Motor neuron (in vitro differentiated cells): ENCODE results near the gene SLC12A6. TPM values are rescaled to one million over a fixed set of nuclear protein-coding genes. Genes with fewer than 3 reads are reported as not detected.

Experiments used
- ATAC-seq, 8 experiments: fragments of 200-7000 bp; cut with Tn5 transposase; replicated peaks in 6 of 8; 2 replicates each; pipeline ENCODE4 v1.8.0; 2021; ENCODE audit warnings: mild to moderate bottlenecking in 8 of 8, moderate library complexity in 8 of 8
- H3K27ac ChIP-seq, 2 donors: fragments of 250-450 bp; sonication (Bioruptor Pico); 2 replicates each; pipeline ENCODE4 v1.9.0; 2021; ENCODE audit warnings: antibody characterized with exemption in 2 of 2, mild to moderate bottlenecking in 2 of 2, moderate library complexity in 1 of 2
- H3K4me1 ChIP-seq, 2 donors: fragments of 250-450 bp; sonication (Bioruptor Pico); replicated peaks in 1 of 2; 2 replicates each; pipeline ENCODE4 v1.6.1; 2021; ENCODE audit warnings: antibody characterized with exemption in 2 of 2, mild to moderate bottlenecking in 2 of 2, moderate library complexity in 1 of 2
- H3K4me3 ChIP-seq, 5 donors: fragments of 250-450 bp; sonication (Bioruptor Pico); 2 replicates each; pipeline ENCODE4 v1.9.0; 2021; ENCODE audit warnings: antibody characterized with exemption in 5 of 5, mild to moderate bottlenecking in 5 of 5, moderate library complexity in 4 of 5
- WGBS, 10 experiments: fragments of 450-650 bp; shearing (Covaris generic); methylation state at CpG; one replicate each; pipeline ENCODE4 v1.0.0; 2022; 5-methylcytosine and 5-hydroxymethylcytosine counted together
- in situ Hi-C, 9 experiments: fragments of 400-800 bp; cut with MboI; loops; one replicate each; pipeline ENCODE4 v1.15.0; 2021; ENCODE audit warnings: low sequenced_read_pairs in 9 of 9, low pct_unique_long_range_greater_than_20kb in 2 of 9; ENCODE audit not compliant: unreplicated experiment in 9 of 9
- total RNA-seq, 8 experiments: library from RNA; unstranded; fragments of 300-600 nt; gene quantifications; 2 replicates each; pipeline versions ENCODE4 v1.2.3 to v1.2.4, GENCODE V29; 2022

SLC12A6 gene
- total RNA-seq, 8 experiments from 2014 or later, result 9.6 to 21.8 (median 13.7) TPM

- H3K4me3 ChIP-seq, result peak overlapping the region; percentile 71 to 94 (median 93)
- H3K27ac ChIP-seq, result peak overlapping the region; percentile 93 to 98
- 0 to 80% (median 64%) methylated on average over 1 to 4 of the region's 5 CpGs; no CpG with 5 or more reads in 3 of the 10 experiments for WGBS, 10 experiments
- no peak for ATAC-seq
- H3K4me1 ChIP-seq, result peaks cover 12 to 13% of the 10 kb centered on the region in 2 donors
- in situ Hi-C loops, result loop anchor here in 3 of 9 experiments (25.0 kb wide), 2 partner anchors 221 to 254 kb away; partner anchors contain the start of genes GOLGA8B (in 2 of the 3), EMC7 (in 1 of the 3) and PGBD4 (in 1 of the 3)
These were observed 28.3 kb upstream of the SLC12A6 start for GRCh38 chr15:34365836-34366235.

GRCh38 chr15:34365091-34365825, 27.7 kb upstream of the SLC12A6 start:
- Histone ChIP-seq H3K27ac (peak overlapping the region; percentile 93 to 98), H3K4me3 (peak overlapping the region; percentile 71 to 94 (median 93)), H3K4me1 (peaks cover 12 to 13% of the 10 kb centered on the region in 2 donors)
- in situ Hi-C loops, result loop anchor here in 3 of 9 experiments (25.0 kb wide), 2 partner anchors 222 to 253 kb away; partner anchors contain the start of genes GOLGA8B (in 2 of the 3), EMC7 (in 1 of the 3) and PGBD4 (in 1 of the 3)
- 60 to 100% (median 75%) methylated on average over 1 to 11 of the region's 16 CpGs; no CpG with 5 or more reads in 5 of the 10 experiments for WGBS, 10 experiments
- ATAC-seq, result no peak

DNA sequence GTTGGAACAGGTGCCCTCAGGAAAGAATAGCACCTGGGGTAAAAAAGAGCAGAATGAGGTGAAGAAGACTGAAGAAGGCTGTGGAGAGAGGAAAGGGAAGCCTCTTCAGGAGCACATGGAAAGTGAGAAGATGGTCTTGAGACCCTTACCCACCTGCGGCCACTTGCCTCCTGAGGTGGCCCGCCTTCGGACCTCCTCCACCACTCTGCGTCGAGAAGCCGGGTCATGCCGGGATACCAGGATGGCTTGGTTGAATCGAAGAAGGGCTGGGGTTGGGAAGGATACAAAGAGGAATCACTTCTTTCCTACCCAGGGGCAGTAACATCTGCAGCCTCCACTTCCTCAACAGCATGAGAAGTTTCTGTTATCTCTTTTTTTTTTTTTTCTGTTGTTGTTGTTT, 26.5 kb upstream of the SLC12A6 start:
- Histone ChIP-seq H3K4me3 (no peak overlapping the region), H3K4me1 (peaks cover 12 to 13% of the 10 kb centered on the region in 2 donors), H3K27ac (no peak overlapping the region)
- ATAC-seq, result no peak
- 87 to 100% (median 96%) methylated on average over 5 to 8 of the region's 8 CpGs; no CpG with 5 or more reads in 6 of the 10 experiments for WGBS, 10 experiments
- in situ Hi-C loops, result loop anchor here in 3 of 9 experiments (25.0 kb wide), 2 partner anchors 223 to 252 kb away; partner anchors contain the start of genes GOLGA8B (in 2 of the 3), EMC7 (in 1 of the 3) and PGBD4 (in 1 of the 3)

DNA sequence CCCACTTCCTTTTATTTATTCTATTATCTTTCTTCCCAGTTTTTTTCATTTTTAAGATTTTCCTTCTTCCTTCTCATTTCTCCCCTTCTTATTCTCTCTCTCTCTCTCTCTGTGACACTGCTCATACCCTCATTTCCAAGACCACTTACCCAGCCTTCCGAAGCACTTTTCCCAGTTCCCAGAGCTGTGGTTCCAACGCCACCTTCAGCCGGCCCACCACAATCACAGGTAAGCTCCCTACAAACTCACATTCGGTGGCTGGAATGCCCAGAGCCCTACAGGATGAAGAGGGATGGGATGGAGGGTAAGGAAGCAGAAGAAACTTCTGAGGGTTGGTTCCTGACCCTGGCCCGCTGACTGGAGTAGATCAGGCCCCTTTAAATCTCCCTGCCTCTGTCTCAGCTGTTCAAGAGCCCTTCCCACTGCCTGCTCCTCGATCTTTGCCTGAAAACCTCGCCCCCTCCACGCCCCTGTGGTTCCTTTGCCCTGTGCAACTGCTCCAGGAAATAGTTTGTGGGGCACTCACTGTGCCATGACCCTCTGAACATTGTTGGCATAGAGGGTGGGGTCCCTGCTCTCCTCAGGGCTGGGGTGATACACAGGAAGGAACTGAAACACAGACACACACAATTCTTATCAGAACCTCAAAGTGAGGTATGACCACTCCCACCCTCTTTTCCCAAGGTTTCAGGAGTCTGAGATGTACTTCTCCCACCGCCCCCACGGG, 24.6 kb upstream of the SLC12A6 start:
- peaks cover 8 to 9% of the 10 kb centered on the region in 2 donors for H3K4me1 ChIP-seq
- WGBS, 10 experiments, result 64 to 94% (median 84%) methylated on average over 2 to 6 of the region's 10 CpGs; no CpG with 5 or more reads in 1 of the 10 experiments
- in situ Hi-C loops, result loop anchor here in 3 of 9 experiments (25.0 kb wide), 2 partner anchors 225 to 250 kb away; partner anchors contain the start of genes GOLGA8B (in 2 of the 3), EMC7 (in 1 of the 3) and PGBD4 (in 1 of the 3)
- no peak overlapping the region for H3K4me3 ChIP-seq
- no peak for ATAC-seq
- H3K27ac ChIP-seq, result no peak overlapping the region

DNA sequence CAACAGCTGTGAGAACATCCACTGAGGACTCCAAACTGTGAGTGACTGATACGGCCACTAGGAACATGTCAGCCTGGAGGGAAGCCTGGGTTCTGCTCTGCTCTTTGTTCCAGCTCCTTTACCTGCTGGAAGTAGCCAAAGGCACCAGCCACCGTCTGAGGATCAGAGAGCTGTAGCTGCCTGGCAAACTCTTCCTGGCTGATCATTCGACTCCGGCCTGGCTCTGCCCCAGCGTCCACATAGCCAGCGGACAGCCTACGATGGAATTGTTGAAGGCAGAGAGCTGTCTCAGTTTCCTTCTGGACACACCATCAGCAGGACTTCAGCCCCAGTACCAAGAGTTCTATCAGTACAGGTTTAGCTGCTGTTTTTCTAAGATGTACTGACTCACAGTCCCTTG, 23.7 kb upstream of the SLC12A6 start:
- in situ Hi-C loops, result loop anchor here in 3 of 9 experiments (25.0 kb wide), 2 partner anchors 226 to 249 kb away; partner anchors contain the start of genes GOLGA8B (in 2 of the 3), EMC7 (in 1 of the 3) and PGBD4 (in 1 of the 3)
- Histone ChIP-seq H3K4me3 (no peak overlapping the region), H3K27ac (no peak overlapping the region), H3K4me1 (peaks cover 8 to 9% of the 10 kb centered on the region in 2 donors)
- WGBS, 10 experiments, result 80 to 100% (median 93%) methylated on average over 1 to 5 of the region's 7 CpGs; no CpG with 5 or more reads in 5 of the 10 experiments
- no peak for ATAC-seq

- in situ Hi-C loops, result loop anchor here in 3 of 9 experiments (25.0 kb wide), 2 partner anchors 227 to 248 kb away; partner anchors contain the start of genes GOLGA8B (in 2 of the 3), EMC7 (in 1 of the 3) and PGBD4 (in 1 of the 3)
- H3K4me1 ChIP-seq, result peaks cover 2 to 3% of the 10 kb centered on the region in 2 donors
- H3K4me3 ChIP-seq, result no peak overlapping the region
- no peak for ATAC-seq
- 63 to 83% methylated on average over 1 of the region's 1 CpG; no CpG with 5 or more reads in 8 of the 10 experiments for WGBS, 10 experiments
- no peak overlapping the region for H3K27ac ChIP-seq
These were observed 22.7 kb upstream of the SLC12A6 start for GRCh38 chr15:34360298-34360697.

GRCh38 chr15:34359416-34359815, 21.8 kb upstream of the SLC12A6 start:
- 40 to 100% (median 80%) methylated on average over 1 to 3 of the region's 3 CpGs; no CpG with 5 or more reads in 6 of the 10 experiments for WGBS, 10 experiments
- in situ Hi-C loops, result loop anchor here in 3 of 9 experiments (25.0 kb wide), 2 partner anchors 228 to 247 kb away; partner anchors contain the start of genes GOLGA8B (in 2 of the 3), EMC7 (in 1 of the 3) and PGBD4 (in 1 of the 3)
- ATAC-seq, result peak in 1 of 8 experiments; percentile 39

GRCh38 chr15:34358948-34359347, 21.4 kb upstream of the SLC12A6 start:
- Histone ChIP-seq H3K4me3 (no peak overlapping the region), H3K27ac (no peak overlapping the region), H3K4me1 (no peaks in the 10 kb centered on the region)
- in situ Hi-C loops, result loop anchor here in 3 of 9 experiments (25.0 kb wide), 2 partner anchors 228 to 247 kb away; partner anchors contain the start of genes GOLGA8B (in 2 of the 3), EMC7 (in 1 of the 3) and PGBD4 (in 1 of the 3)
- no peak for ATAC-seq
- 81 to 100% (median 92%) methylated on average over 1 to 3 of the region's 4 CpGs; no CpG with 5 or more reads in 5 of the 10 experiments for WGBS, 10 experiments

More at GRCh38 chr15:34359416-34359815, 21.8 kb upstream of the SLC12A6 start:
- Histone ChIP-seq H3K4me1 (no peaks in the 10 kb centered on the region), H3K27ac (no peak overlapping the region), H3K4me3 (no peak overlapping the region)

GRCh38 chr15:34358367-34358766, 20.8 kb upstream of the SLC12A6 start:
- 64 to 100% (median 93%) methylated on average over 1 to 3 of the region's 3 CpGs; no CpG with 5 or more reads in 3 of the 10 experiments for WGBS, 10 experiments

DNA sequence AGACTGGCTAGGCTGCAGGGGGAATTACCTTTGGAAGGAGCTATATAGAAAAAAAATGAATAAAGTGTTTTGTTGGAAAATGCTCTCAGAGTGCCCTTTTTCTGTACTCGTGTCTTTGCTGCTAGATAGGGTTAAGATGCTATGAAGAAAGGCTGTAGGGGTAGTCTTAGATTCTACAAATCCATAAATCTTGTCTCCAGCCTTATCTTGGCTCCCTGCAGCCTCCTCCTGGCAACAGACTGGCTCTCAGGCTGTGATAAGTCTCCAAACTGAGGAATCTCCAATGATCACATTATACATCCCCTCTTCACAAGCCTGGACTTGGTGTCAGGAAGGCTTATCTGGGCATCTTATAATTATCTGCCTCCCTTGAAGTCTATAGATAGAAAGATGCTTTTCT, 20.1 kb upstream of the SLC12A6 start:
- no peaks in the 10 kb centered on the region for H3K4me1 ChIP-seq
- in situ Hi-C loops, result loop anchor here in 3 of 9 experiments (25.0 kb wide), 2 partner anchors 230 to 245 kb away; partner anchors contain the start of genes GOLGA8B (in 2 of the 3), EMC7 (in 1 of the 3) and PGBD4 (in 1 of the 3)
- no peak overlapping the region for H3K27ac ChIP-seq
- no peak overlapping the region for H3K4me3 ChIP-seq
- WGBS, 10 experiments, result 25 to 100% (median 86%) methylated on average over 1 of the region's 1 CpG; no CpG with 5 or more reads in 5 of the 10 experiments
- no peak for ATAC-seq

More at GRCh38 chr15:34358367-34358766, 20.8 kb upstream of the SLC12A6 start:
- H3K4me3 ChIP-seq, result no peak overlapping the region
- in situ Hi-C loops, result loop anchor here in 3 of 9 experiments (25.0 kb wide), 2 partner anchors 229 to 246 kb away; partner anchors contain the start of genes GOLGA8B (in 2 of the 3), EMC7 (in 1 of the 3) and PGBD4 (in 1 of the 3)
- ATAC-seq, result peak in 1 of 8 experiments; percentile 35
- H3K27ac ChIP-seq, result no peak overlapping the region
- no peaks in the 10 kb centered on the region for H3K4me1 ChIP-seq

- WGBS, 10 experiments, result 58 to 100% (median 91%) methylated on average over 1 to 7 of the region's 9 CpGs; no CpG with 5 or more reads in 2 of the 10 experiments
- in situ Hi-C loops, result loop anchor here in 3 of 9 experiments (25.0 kb wide), 2 partner anchors 232 to 243 kb away; partner anchors contain the start of genes GOLGA8B (in 2 of the 3), EMC7 (in 1 of the 3) and PGBD4 (in 1 of the 3)
- Histone ChIP-seq H3K27ac (no peak overlapping the region), H3K4me1 (no peaks in the 10 kb centered on the region), H3K4me3 (no peak overlapping the region)
- ATAC-seq, result no peak
These were observed 17.7 kb upstream of the SLC12A6 start for GRCh38 chr15:34355241-34355640.
